GM19372 (cell line): ENCODE results near the gene PAX8.

Experiments used
- ATAC-seq: cut with Tn5 transposase; IDR thresholded peaks from one replicate; pipeline ENCODE4 v1.9.1; 2021; ENCODE audit warnings: mild to moderate bottlenecking, low read depth, moderate library complexity; ENCODE audit not compliant: unreplicated experiment

The PAX8 gene

DNA sequence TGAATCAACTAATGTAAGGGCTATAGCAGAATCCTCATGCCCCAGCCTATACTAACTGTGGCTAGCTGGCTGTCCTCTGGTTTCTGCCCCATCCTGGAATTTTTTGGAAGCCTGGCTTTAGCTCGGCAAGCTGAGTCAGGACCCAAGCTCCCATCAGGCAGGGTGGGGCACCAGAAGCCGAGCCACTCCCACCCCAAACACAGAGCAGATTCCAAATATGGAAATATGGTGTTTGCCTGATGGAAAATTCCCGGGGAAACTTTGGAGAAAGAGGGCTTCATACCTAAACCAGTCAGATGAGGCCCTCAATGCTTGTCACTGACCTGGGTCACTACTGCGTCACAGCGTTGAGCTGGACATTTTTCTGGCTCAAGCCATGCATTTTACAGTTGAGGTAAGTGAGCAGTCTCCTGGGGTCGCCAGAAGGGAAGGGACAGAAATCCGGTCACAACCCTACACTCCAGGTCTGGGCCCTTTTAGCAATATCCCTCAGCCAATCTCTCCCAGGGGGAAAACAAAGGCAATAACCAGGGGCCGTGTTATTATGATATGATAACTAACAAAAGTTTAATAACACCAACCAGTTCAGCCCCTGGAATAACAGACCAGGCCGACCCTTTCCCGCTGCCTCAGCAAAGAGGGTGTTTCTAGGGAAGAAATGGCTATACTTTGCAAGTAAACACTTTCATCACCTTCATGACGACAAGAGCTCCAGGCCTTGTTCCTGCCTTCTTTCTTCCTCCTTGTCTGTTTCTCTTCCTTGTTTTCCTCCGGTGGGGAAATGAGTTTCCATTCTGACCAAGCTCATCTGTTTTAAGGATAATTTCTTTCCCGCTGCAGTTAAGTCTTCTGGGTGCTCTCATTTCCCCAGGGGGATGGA is 67.3 kb downstream of the PAX8 start:
- ATAC-seq: no peak

DNA sequence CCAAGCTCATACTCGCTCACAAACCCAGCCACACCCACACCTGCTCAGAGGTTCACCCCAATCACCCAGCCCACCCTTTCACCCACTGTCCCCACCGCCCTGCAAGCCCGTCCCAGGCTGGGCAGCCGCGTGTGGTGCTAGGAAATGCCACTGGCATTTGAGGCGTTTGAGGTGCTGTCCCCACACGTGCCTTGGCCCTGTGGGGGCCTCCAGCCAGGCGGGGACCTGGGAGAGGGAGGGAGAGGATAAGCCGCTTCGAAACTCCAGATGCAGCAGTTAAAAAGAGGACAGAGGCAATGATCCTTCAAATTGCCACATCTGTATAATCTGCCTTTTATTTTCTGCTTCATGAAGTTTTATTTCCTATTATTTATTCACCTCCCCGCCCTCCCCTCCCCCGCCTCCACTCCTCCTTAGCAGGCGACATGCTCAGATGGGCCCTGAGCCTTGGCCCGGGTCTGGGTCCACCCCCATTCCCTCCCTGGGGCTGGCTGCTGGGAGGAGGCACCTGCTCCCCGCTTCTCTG is 69.0 kb downstream of the PAX8 start:
- ATAC-seq: no peak

DNA sequence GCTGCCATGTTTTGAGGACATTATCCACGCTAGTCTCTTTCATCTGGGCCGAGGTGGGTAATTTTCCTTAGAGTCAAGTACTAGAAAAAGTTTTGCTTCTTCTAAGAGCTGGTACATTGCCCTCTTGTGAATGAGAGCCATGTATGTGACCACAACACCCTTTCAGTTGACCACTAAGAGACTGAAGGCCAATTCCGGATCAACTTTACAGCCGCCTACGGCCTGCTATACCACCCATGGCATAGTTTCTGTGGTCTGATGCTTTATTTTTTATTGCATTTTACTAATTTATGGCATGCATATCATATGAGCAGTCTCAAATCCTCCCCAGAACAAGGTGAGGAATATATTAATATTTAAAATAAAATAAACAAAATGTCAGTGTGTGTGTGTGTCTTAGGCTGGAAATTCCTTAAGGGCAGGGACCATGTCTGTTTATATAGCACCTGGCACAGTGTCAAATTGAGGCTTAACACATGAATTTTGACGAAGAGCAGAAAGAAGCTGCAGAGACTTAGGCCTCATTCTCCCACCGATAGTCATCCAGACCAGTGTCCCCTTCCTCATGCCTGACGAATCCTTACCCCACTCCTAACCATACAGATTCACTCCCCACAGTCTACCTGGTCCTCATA is 69.6 kb downstream of the PAX8 start:
- no peak for ATAC-seq

DNA sequence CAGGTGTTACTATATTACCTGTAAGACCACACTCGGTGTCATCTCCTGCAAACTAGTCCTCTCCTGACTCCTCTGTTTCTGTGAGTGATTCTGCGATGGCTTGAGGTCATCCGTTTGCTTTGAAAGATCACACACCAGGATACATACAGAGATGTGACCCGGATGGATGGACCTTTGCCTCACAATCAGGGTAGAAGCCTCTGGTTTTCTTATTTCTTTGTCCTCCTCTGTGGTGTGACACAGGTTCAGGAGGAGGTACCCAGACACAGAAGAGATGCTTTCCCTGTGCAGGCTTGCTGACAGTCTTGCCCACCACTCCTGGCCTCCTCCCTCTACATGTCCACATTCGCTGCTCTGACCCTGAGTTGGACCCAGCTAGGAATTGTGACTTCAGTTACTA is 70.3 kb downstream of the PAX8 start:
- ATAC-seq: no peak

DNA sequence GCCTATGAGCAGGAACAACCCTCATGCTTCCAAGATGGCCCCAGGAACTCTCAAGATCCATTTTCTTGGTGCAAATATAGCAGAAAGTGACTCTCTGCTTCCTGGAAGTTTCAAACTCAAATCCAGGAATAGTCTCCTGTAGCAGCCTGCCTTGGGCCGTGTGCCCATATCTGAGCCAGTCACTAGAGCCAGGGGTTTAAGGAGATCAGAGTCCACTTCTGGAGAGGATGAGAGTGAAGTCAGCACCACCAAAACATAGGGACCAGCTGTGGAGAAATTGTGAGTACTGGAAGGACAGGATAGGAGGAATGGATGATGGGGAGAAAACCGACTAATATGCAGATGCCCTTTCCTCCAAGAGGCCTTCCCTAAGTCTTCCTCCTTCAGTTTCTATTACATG is 71.7 kb downstream of the PAX8 start:
- no peak for ATAC-seq

DNA sequence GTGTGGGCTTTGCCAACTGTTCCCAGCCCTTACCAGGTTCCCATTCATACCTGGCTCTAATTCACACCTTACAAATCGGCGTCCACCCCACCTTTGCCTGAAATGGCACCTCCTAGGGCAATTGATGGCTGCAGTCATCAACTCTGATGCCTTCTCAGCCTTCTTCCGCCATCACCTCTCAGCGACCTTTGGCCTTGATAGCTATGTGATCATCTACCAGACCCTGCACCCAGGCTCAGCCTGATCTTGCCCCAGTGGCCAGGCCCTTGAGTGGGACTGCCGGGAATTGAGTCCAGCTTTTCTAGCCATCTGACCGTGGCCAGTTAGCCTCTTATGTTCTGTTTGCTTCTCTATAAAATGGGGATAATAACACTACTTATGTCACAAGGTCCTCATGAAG is 72.5 kb downstream of the PAX8 start:
- ATAC-seq: no peak

DNA sequence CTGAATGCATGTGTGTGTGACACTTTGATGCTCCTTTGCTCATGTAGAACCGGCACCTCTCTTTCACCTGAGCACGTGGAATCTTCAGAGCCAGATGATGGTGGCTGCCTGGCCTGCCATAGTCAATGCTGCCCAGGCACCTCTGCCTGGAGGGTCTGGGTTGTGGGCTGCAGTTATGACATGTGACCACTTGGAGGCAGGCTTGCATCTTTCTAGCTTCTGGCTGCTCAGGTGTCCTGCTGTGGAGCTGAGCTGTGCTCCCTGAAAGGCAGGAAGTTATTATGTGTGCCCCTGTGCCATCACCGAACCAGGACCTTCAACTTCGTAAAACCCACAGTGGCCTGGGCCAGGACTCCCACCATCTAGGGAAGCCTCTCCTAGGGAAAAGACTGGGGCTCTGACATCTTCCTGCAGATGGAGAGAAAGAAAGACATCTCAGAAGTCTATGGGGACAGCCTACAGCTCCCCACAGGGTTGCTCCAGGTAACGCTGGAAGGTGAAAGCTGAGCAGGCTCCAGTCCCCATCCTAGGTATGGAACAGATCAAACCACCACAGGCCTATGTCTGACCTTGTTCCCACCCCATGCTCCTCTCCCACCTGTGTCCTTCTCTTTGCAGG is 74.7 kb downstream of the PAX8 start:
- ATAC-seq: peak; percentile 81

DNA sequence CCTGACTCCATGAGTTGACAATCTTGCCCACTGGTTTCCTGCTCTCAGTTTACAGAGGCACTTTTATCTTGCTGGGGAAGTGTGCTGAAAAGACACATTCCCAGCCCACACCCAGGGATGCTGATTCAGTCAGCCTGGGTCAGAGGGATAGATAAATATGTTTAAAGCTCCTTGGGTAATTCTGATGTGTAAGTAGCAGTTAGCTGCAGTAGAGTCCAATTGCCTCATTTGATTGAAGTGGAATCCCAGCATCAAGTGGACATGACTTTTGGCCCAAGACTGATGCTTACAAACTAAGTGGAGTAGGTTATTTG is 75.5 kb downstream of the PAX8 start:
- ATAC-seq: no peak

DNA sequence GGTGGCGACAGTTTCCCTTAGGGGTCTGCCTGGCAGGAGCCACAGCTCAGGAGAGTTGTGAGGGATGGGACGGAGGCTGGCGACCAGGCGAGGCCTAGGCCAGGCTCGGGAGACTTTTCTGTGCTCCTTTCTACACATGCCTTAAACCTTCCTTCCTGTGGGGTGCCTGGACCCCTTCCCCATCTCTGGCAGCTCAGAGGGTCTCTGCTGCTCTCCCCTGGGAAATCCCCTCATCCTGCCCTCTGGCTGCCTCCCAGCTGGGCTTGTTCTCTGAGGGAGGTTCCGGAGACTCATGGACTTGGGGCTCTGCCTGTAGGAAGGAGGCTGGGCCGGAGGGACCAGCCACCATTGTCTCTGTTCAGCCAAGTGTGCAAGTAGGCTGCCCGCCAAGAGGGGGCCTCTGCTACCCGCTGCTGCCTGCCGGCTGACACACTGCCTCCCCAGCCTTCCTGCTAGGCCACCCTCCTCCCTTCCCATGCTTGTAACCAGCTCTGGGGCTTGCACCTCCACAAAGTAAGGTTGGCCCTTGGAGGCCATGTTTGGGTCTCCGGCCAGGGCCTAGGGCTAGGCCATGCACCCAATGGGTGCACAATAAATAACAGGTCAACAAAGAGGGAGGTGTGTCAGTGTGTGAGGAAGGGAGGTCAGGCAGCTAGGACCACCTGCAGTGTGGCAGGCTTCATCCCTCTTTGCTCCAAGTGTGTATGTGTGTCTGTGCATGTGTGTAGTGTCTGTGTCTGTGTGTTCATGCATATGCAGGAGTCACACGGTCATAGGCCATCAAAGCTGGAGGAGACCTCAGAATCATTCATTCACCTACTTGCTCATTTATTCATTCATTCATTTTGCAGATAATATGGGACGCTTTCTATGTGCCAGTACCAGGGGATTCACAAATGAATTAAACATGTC is 76.2 kb downstream of the PAX8 start:
- no peak for ATAC-seq

DNA sequence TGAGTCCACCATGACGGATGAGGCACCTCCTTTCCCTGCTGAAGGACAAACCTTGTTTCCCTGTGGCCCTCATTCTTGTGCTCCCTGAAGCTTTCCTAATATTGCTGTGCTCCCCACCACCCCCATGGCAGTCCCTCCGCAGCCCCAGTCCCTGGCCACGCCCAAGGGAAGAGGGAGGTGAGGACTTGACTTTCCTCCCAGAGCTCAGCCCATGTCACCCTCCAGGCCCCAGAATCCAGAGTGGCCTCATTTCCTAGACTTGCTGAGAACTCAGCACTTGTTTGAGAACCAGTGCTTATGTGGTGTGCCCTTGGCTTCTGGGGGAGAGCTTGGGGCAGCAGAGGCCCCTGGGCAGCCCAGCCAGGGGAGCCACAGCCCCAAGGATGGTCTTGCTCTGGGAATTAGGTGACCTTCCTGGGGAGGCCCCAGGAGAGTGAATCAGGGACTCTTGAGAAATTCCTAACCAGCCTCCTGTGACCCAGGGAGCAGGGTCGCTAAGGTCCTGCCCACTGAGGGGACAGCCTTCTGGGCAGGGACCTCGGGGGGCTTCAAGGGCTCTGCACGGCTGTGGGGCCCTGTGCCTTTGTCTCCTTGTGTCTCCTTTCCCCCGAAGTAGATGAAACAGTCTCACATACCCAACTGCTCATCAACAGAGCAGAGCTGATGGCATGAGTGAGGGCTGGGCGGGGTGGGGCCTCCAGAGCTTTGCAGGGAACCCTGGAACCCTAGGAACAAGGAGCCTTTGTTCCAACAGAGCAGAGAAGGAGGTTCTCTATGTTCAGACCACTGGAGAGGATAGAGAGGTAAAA is 77.0 kb downstream of the PAX8 start:
- no peak for ATAC-seq

DNA sequence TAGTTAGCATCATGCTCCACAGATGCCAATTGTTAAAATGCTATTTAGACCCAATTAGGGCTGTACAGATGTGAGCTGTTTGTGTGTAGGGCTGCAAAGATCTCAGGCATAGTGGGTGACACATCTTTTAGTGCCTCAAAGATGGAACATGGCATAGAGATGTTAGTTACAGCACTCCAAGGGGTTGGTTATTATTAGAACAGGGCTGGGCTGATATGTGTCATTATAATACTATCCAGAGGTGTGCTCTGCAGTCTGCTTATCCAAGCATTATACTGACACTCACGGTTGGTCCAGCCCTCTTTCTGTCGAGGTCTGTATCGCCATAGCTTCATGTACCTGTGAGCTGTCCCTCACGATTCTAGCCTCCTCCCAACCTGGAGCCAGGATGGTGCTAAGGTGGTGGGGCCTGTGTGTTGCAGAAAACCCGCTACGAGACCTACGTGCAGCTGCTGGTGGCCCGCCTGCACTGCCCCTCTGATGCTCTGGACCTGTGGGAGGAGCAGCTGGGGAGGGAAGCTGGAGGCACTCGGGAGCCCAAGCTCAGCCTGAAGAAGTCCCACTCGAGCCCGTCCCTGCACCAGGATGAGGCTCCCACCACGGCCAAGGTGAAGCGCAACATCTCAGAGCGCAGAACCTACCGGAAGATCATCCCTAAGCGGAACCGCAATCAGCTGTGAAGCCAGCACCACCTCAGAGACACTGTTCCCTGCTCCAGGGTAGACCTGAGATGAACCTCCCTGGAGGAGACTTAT is 77.8 kb downstream of the PAX8 start:
- no peak for ATAC-seq

DNA sequence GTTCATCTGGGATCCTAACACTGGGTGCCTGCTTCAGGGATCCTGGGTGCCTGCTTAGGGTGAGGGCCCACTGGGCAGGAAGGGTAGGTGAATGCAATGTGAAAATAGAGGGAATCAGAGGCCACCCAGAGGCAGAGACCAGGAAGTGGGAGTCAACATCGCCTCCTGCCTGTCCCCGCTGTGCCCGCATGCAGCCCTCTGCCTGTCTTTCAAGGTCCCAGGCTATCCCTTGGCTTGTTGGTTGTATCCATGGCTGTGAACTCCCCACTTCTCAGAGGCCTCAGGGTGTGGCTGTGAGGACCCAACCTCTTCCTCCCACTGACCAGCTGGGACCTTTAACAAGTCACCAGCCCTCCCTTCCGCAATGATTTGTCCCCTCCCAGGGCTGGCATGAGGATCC is 78.5 kb downstream of the PAX8 start:
- no peak for ATAC-seq

DNA sequence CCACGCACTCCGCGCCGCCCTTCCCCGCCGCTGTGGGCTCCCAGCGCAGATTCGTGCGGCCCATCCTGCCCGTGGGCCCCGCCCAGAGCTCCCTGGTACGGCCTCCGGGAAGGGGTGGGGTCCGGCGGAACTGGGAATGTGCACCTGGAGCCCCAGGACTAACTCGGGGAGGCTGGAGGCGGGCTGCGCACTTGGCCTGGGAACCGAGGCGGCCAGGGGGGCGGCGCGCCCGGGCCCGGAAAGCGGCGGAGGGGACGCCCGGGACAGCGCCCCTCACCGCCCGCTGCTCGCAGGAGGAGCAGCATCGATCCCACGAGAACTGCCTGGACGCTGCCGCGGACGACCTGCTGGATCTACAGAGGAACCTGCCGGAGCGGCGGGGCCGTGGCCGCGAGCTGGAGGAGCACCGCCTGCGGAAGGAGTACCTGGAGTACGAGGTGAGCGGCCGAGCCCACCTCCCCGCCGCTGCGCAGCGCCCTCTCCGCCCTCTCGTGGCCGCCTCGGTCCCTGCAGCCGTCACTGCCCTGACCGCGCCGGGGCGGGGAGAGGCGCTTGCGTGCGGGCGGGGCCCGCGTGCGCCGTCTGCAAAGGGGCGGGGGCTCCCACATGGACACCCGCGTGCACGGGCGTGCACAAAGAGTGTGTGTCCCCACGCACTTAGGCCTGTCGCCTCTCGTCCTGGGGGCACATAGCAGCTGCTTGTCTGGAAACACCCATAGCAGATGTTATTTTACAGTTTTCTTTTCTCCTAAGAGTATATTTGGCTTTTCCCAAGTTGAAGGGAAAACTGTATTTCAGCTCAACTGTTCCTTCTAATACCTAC is 79.7 kb downstream of the PAX8 start:
- ATAC-seq: peak; percentile 68

DNA sequence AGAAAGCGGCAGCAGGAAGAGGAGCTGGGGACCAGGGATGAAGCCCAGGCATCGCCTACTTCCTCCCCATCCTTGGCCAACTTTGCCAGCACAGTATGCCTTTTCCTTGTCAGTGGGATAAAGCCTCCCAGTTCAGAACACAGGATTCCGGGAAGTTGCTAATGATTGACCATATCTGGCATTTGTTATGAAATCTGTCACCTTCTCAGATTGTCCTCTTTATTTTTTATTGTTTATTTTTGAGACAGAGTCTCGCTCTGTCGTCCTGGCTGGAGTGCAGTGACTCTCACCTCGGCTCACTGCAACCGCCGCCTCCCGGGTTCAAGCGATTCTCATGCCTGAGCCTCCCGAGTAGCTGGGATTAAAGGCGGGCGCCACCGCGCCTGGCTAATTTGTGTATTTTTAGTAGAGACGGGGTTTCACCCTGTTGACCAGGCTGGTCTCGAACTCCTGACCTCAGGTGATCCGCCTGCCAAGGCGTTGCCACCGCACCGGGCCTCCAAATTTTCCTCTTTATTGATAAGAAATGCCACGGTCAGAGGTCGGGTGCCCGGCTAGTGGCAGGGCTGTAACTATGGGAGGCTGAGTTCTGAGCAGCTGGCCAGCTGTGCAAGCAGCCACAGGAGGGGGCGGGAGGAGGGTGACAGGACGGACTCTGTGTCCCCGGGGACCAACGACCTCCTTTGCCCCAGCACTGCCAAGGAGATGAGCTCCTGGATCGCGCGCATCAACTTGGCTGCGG is 80.5 kb downstream of the PAX8 start:
- ATAC-seq: no peak

DNA sequence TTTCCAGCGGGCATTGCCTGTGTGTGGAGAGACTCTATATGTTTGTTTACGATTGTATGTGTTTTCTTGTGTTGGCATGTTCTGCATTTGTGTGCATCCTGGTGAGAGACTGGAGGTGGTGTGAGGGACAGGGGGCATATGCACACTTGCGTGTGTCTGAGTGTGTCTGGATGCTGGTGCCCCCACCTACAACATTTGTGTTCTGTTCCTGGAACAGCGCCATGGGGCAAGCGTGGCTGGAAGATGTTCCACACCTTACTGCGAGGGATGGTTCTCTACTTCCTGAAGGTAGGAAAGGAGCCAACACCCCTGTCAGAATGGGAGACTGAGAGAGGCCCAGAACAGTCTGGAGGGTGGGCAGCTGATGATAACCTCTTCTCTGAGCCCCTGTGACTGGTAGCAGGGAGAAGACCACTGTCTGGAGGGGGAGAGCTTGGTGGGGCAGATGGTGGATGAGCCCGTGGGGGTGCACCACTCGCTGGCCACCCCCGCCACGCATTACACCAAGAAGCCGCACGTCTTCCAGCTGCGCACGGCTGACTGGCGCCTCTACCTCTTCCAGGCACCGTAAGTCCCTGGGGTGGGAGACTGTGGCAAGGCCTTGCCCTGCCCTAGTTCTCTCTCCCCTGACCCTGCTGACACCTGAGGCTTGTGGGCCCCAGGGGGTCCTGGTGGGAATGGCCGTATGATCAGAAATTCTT is 81.2 kb downstream of the PAX8 start:
- ATAC-seq: no peak

DNA sequence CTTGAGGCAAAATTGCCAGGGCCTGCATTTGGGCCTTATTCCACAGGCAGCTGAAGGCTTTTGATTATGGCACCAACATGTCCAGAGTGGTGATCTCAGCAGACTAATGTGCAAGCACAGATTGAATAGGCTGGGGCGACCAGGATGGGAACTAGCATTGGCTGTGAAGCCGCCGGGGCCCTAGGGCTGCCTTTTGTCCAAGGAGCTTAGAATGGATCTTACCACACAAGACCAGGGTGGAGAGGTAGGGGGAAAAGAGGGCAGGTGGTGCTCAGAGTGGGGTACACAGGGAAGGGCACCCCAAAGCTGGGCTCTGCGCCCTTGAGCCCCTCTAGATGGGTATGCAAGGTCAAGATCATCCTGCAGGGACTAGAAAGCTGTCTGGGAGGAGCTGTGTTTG is 81.9 kb downstream of the PAX8 start:
- ATAC-seq: no peak

DNA sequence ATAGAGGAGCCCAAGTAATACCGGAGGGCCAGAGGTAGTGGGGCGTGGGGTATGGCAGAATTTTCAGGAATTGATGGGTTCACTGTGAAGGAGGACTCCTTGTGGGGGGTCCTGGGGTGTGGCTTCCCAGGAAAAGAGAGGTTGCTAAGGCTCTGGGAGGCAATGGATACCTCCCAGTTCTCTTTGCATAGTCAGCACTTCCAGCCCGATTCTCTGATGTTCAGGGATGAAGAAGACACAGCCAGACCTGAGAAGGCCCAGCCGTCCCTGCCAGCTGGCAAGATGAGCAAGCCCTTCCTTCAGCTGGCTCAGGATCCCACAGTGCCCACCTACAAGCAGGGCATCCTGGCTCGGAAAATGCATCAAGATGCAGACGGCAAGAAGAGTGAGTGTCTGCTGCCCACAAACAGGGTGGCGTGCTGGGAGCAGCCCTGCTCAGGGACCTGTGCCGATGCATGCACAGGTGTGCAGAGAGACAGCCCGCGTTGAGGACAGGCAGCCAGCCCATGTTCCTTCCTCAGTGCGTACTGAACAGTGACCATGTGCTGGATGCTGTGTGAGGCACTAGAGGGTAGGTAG is 82.7 kb downstream of the PAX8 start:
- no peak for ATAC-seq
